ENCODE results near the gene RAB5IF.

Gene RAB5IF

GRCh38 chr20:36591281-36591680, 14.3 kb upstream of the RAB5IF start:
- Histone ChIP-seq H3K9ac (ENCODE audit: low read depth, low read length) (no peak overlapping the region), H3K27me3 (ENCODE audit: insufficient read depth, low read length, poor library complexity) (no peaks in the 10 kb centered on the region), H3K9me3 (ENCODE audit: insufficient read depth, low read length, severe bottlenecking) (no peaks in the 10 kb centered on the region), H3K4me1 (ENCODE audit: insufficient read depth, low read length) (peaks cover 27% of the 10 kb centered on the region), H4K20me1 (ENCODE audit: insufficient read depth, low read length) (peaks cover 35% of the 10 kb centered on the region), H3K27ac (ENCODE audit: low read length) (peak overlapping the region; percentile 3; the same call in 1 of the 2 replicates), H3K36me3 (ENCODE audit: insufficient read depth, low read length) (peaks cover 73% of the 10 kb centered on the region), H2AFZ (ENCODE audit: low read depth, low read length) (no peak overlapping the region), H3K4me3 (ENCODE audit: low read depth in 1 of 2, low read length in 2 of 2) (no peak overlapping the region), H3K4me2 (ENCODE audit: insufficient read depth, low read length) (no peak overlapping the region), H3K79me2 (ENCODE audit: insufficient read depth, low read length) (peaks cover 9% of the 10 kb centered on the region; the same call in 1 of the 2 replicates)
- TF ChIP-seq EZH2 (IDR thresholded peaks at IDR 0.05; ENCODE audit: borderline replicate concordance, low read depth, low read length, severe bottlenecking), result no peak
- no peak for TF ChIP-seq CTCF (IDR thresholded peaks at IDR 0.05; ENCODE audit: borderline replicate concordance, extremely low read depth, low read length, poor library complexity, severe bottlenecking)
- ATAC-seq (ENCODE audit: insufficient read depth, low read depth) (no peak), DNase-seq (no peak)

- Histone ChIP-seq H3K4me3 (ENCODE audit: low read depth in 1 of 2, low read length in 2 of 2) (no peak overlapping the region), H2AFZ (ENCODE audit: low read depth, low read length) (no peak overlapping the region), H3K4me1 (ENCODE audit: insufficient read depth, low read length) (peaks cover 27% of the 10 kb centered on the region), H3K27ac (ENCODE audit: low read length) (peak overlapping the region; percentile 3; the same call in 1 of the 2 replicates), H3K36me3 (ENCODE audit: insufficient read depth, low read length) (peaks cover 67% of the 10 kb centered on the region), H3K79me2 (ENCODE audit: insufficient read depth, low read length) (peaks cover 8% of the 10 kb centered on the region; the same call in 1 of the 2 replicates), H4K20me1 (ENCODE audit: insufficient read depth, low read length) (peaks cover 30% of the 10 kb centered on the region), H3K27me3 (ENCODE audit: insufficient read depth, low read length, poor library complexity) (no peaks in the 10 kb centered on the region), H3K4me2 (ENCODE audit: insufficient read depth, low read length) (no peak overlapping the region), H3K9ac (ENCODE audit: low read depth, low read length) (no peak overlapping the region), H3K9me3 (ENCODE audit: insufficient read depth, low read length, severe bottlenecking) (no peaks in the 10 kb centered on the region)
- peak; percentile 67 for ATAC-seq (ENCODE audit: insufficient read depth, low read depth)
- DNase-seq, result peak; percentile 78
- TF ChIP-seq CTCF (IDR thresholded peaks at IDR 0.05; ENCODE audit: borderline replicate concordance, extremely low read depth, low read length, poor library complexity, severe bottlenecking), result peak; percentile 45
- no peak for TF ChIP-seq EZH2 (IDR thresholded peaks at IDR 0.05; ENCODE audit: borderline replicate concordance, low read depth, low read length, severe bottlenecking)
Observed at GRCh38 chr20:36591854-36592641, 13.5 kb upstream of the RAB5IF start.

GRCh38 chr20:36593347-36593929, 12.1 kb upstream of the RAB5IF start:
- no peak overlapping the region for H3K27ac ChIP-seq (ENCODE audit: low read length)
- H3K9ac ChIP-seq (ENCODE audit: low read depth, low read length), result no peak overlapping the region

More at GRCh38 chr20:36593347-36593929, 12.1 kb upstream of the RAB5IF start:
- Histone ChIP-seq H3K4me1 (ENCODE audit: insufficient read depth, low read length) (peaks cover 27% of the 10 kb centered on the region), H3K36me3 (ENCODE audit: insufficient read depth, low read length) (peaks cover 54% of the 10 kb centered on the region), H3K4me2 (ENCODE audit: insufficient read depth, low read length) (no peak overlapping the region), H3K27me3 (ENCODE audit: insufficient read depth, low read length, poor library complexity) (no peaks in the 10 kb centered on the region), H3K4me3 (ENCODE audit: low read depth in 1 of 2, low read length in 2 of 2) (no peak overlapping the region), H3K9me3 (ENCODE audit: insufficient read depth, low read length, severe bottlenecking) (no peaks in the 10 kb centered on the region), H4K20me1 (ENCODE audit: insufficient read depth, low read length) (peaks cover 24% of the 10 kb centered on the region), H2AFZ (ENCODE audit: low read depth, low read length) (no peak overlapping the region), H3K79me2 (ENCODE audit: insufficient read depth, low read length) (peaks cover 3% of the 10 kb centered on the region; the same call in 1 of the 2 replicates)
- DNase-seq (no peak), ATAC-seq (ENCODE audit: insufficient read depth, low read depth) (no peak)
- TF ChIP-seq EZH2 (IDR thresholded peaks at IDR 0.05; ENCODE audit: borderline replicate concordance, low read depth, low read length, severe bottlenecking) (no peak), CTCF (IDR thresholded peaks at IDR 0.05; ENCODE audit: borderline replicate concordance, extremely low read depth, low read length, poor library complexity, severe bottlenecking) (no peak)
